SK-N-SH (cell line): ENCODE measurements around the gene MRPL27. TPM values are rescaled to one million over a fixed set of nuclear protein-coding genes. Genes with fewer than 3 reads are reported as not detected.
A peak's percentile ranks its signal among the peaks of the same experiment; 100 is the strongest.

Experiments used
- CTCF ChIA-PET: fragments of 300-600, 350-600 bp; formaldehyde crosslinking; extraction: SDS; loops from one replicate; lab custom pipeline; 2021; lab: Yijun Ruan, JAX
- POLR2A ChIA-PET: fragments of 350-600 bp; sonication (Branson Sonifier 250); formaldehyde crosslinking; extraction: SDS; loops from one replicate; lab custom pipeline; 2020; ENCODE audit warnings: antibody characterized with exemption, inconsistent platforms; lab: Yijun Ruan, JAX
- DNase-seq: peaks from one replicate; pipeline ENCODE4 v3.0.0; 2012
- H2AFZ ChIP-seq: fragments of 200-600 bp; sonication (generic); 2 replicates; pipeline ENCODE4 v1.8.1; 2016; ENCODE audit warnings: antibody characterized with exemption, mild to moderate bottlenecking, low read depth
- H3F3A ChIP-seq: fragments of 200-600 bp; sonication (generic); replicated peaks from 2 replicates; pipeline ENCODE3; 2016; ENCODE audit warnings: antibody characterized with exemption, mild to moderate bottlenecking; ENCODE audit not compliant: insufficient read depth
- H3K27ac ChIP-seq, 2 experiments: fragments of 200-500 bp in 1 of 2; fragments of 200-600 bp in 1 of 2; sonication (Bioruptor generic) in 1 of 2; sonication (generic), shearing (Covaris generic) in 1 of 2; 2 replicates each; pipeline versions ENCODE4 v1.5.1 to v1.6.1; 2014 to 2016; ENCODE audit warnings: low read depth in 2 of 2, inconsistent platforms in 1 of 2, low read length in 1 of 2, mild to moderate bottlenecking in 1 of 2, mixed read lengths in 1 of 2
- H3K27me3 ChIP-seq: fragments of 200-600 bp; sonication (generic), shearing (Covaris generic); 2 replicates; pipeline ENCODE4 v1.6.1; 2016; ENCODE audit warnings: mixed run types; ENCODE audit not compliant: insufficient read depth
- H3K36me3 ChIP-seq, 2 experiments: fragments of 200-500 bp in 1 of 2; fragments of 200-600 bp in 1 of 2; sonication (Bioruptor generic) in 1 of 2; sonication (generic) in 1 of 2; replicated peaks in 1 of 2; 2 replicates each; pipeline versions ENCODE3 to v1.5.1; 2014 to 2016; ENCODE audit warnings: low read length in 1 of 2, mild to moderate bottlenecking in 1 of 2; ENCODE audit not compliant: insufficient read depth in 2 of 2, control insufficient read depth in 1 of 2
- H3K4me1 ChIP-seq, 2 experiments: fragments of 200-500 bp in 1 of 2; fragments of 200-600 bp in 1 of 2; sonication (Bioruptor generic) in 1 of 2; sonication (generic), shearing (Covaris generic) in 1 of 2; 2 replicates each; pipeline versions ENCODE4 v1.5.1 to v1.6.1; 2014 to 2016; ENCODE audit warnings: low read depth in 1 of 2, low read length in 1 of 2, mixed run types in 1 of 2; ENCODE audit not compliant: insufficient read depth in 2 of 2, control insufficient read depth in 1 of 2
- H3K4me2 ChIP-seq: fragments of 200-600 bp; sonication (generic), shearing (Covaris generic); 2 replicates; pipeline ENCODE4 v1.6.1; 2017; ENCODE audit warnings: mixed run types
- H3K4me3 ChIP-seq, 2 experiments: fragments of 200-500 bp in 1 of 2; fragments of 200-600 bp in 1 of 2; sonication (Bioruptor generic) in 1 of 2; sonication (generic), shearing (Covaris generic) in 1 of 2; 2 replicates each; pipeline versions ENCODE4 v1.5.1 to v1.8.1; 2014 to 2016; ENCODE audit warnings: low read depth in 2 of 2, inconsistent platforms in 1 of 2, low read length in 1 of 2, mild to moderate bottlenecking in 1 of 2, mixed read lengths in 1 of 2, moderate library complexity in 1 of 2
- H3K79me2 ChIP-seq: fragments of 200-600 bp; sonication (generic); 2 replicates; pipeline ENCODE4 v1.8.1; 2017; ENCODE audit warnings: mild to moderate bottlenecking; ENCODE audit not compliant: insufficient read depth
- H3K9ac ChIP-seq: fragments of 200-600 bp; sonication (generic); 2 replicates; pipeline ENCODE4 v1.6.1; 2017; ENCODE audit warnings: mixed run types
- H3K9me2 ChIP-seq: fragments of 200-600 bp; sonication (generic); 2 replicates; pipeline ENCODE4 v1.6.1; 2017; ENCODE audit warnings: mixed run types
- H3K9me3 ChIP-seq: fragments of 200-600 bp; sonication (generic); 2 replicates; pipeline ENCODE4 v1.6.1; 2017; ENCODE audit warnings: mixed run types, mild to moderate bottlenecking, moderate library complexity
- H4K20me1 ChIP-seq: fragments of 200-600 bp; sonication (generic); 2 replicates; pipeline ENCODE4 v1.6.1; 2017; ENCODE audit warnings: mild to moderate bottlenecking, mixed run types; ENCODE audit not compliant: insufficient read depth
- CHD2 ChIP-seq: fragments of 150-350 bp; IDR thresholded peaks from 2 replicates; pipeline ENCODE4 v1.6.1; 2018; ENCODE audit warnings: low read length; ENCODE audit not compliant: partially characterized antibody
- EZH2phosphoT487 ChIP-seq: fragments of 200-600 bp; sonication (generic); IDR thresholded peaks from 2 replicates; pipeline ENCODE4 v1.6.1; 2017; ENCODE audit warnings: low read depth, mixed run types, mild to moderate bottlenecking, antibody characterized with exemption, moderate library complexity, borderline replicate concordance
- FOSL2 ChIP-seq: IDR thresholded peaks from 2 replicates; pipeline ENCODE4 v1.4.0; 2012; ENCODE audit warnings: low read depth, mild to moderate bottlenecking, moderate library complexity, borderline replicate concordance
- FOXJ3 ChIP-seq: sonication (generic); formaldehyde crosslinking; IDR thresholded peaks from 2 replicates; pipeline ENCODE4 v1.5.1; 2020; ENCODE audit warnings: mild to moderate bottlenecking, missing genetic modification reagents
- GABPA ChIP-seq: IDR thresholded peaks from 2 replicates; pipeline ENCODE4 v1.4.0; 2012; ENCODE audit warnings: low read depth, mild to moderate bottlenecking
- GATA2 ChIP-seq: sonication (generic); formaldehyde crosslinking; IDR thresholded peaks from 2 replicates; pipeline ENCODE4 v1.5.0; 2020; ENCODE audit warnings: mild to moderate bottlenecking, missing genetic modification reagents
- JUND ChIP-seq: IDR thresholded peaks from 2 replicates; pipeline ENCODE4 v1.4.0; 2012
- MEF2A ChIP-seq: IDR thresholded peaks from 2 replicates; pipeline ENCODE4 v1.4.0; 2012; ENCODE audit warnings: low read depth, borderline replicate concordance
- NFIC ChIP-seq: IDR thresholded peaks from 2 replicates; pipeline ENCODE4 v1.4.0; 2012; ENCODE audit warnings: borderline replicate concordance
- NRF1 ChIP-seq: IDR thresholded peaks from 2 replicates; pipeline ENCODE4 v1.6.1; 2012; ENCODE audit warnings: low read depth, mild to moderate bottlenecking, low read length
- RAD21 ChIP-seq: IDR thresholded peaks from 2 replicates; pipeline ENCODE4 v1.6.1; 2012; ENCODE audit warnings: mild to moderate bottlenecking, low read length
- RFX5 ChIP-seq: IDR thresholded peaks from 2 replicates; pipeline ENCODE4 v1.6.1; 2012; ENCODE audit warnings: mild to moderate bottlenecking, improper control_type of control experiment, low read length
- RXRA ChIP-seq: IDR thresholded peaks from 2 replicates; pipeline ENCODE4 v1.4.0; 2012; ENCODE audit warnings: low read depth, mild to moderate bottlenecking, borderline replicate concordance
- SIN3A ChIP-seq: IDR thresholded peaks from 2 replicates; pipeline ENCODE4 v1.6.1; 2012; ENCODE audit warnings: low read depth, mild to moderate bottlenecking, low read length, moderate library complexity, borderline replicate concordance
- WGBS: methylation state at CpG from one replicate; pipeline ENCODE4 v1.1.6; 2017; ENCODE audit warnings: low lambda C conversion rate; 5-methylcytosine and 5-hydroxymethylcytosine counted together
- polyA plus RNA-seq, 3 experiments: library from polyadenylated mRNA; depleted of rRNA; stranded (reverse); fragments of >200 nt; gene quantifications; 2 replicates each; pipeline ENCODE4 v1.2.3, GENCODE V29; 2012
- TF ChIP-seq, protein P1 (sequence below): fragments of 200-600 bp; sonication (generic); IDR thresholded peaks from 2 replicates; pipeline ENCODE4 v1.6.1; 2017; ENCODE audit warnings: antibody characterized with exemption, mild to moderate bottlenecking, moderate library complexity
- TF ChIP-seq, protein P2 (sequence below): fragments of 150-350 bp; IDR thresholded peaks from 2 replicates; pipeline ENCODE4 v1.6.1; 2017; ENCODE audit warnings: antibody characterized with exemption, low read length, low read depth, borderline replicate concordance
- TF ChIP-seq, protein P3 (sequence below): IDR thresholded peaks from 2 replicates; pipeline ENCODE4; 2012
- TF ChIP-seq, protein P4 (sequence below): IDR thresholded peaks from 2 replicates; pipeline ENCODE4 v1.4.0; 2012; ENCODE audit warnings: low read depth, borderline replicate concordance
- TF ChIP-seq, protein P5 (sequence below): IDR thresholded peaks from 2 replicates; pipeline ENCODE4 v1.4.0; 2012; ENCODE audit warnings: low read depth
- TF ChIP-seq, protein P6 (sequence below): IDR thresholded peaks from 2 replicates; pipeline ENCODE4 v1.4.0; 2012; ENCODE audit warnings: low read depth, borderline replicate concordance

Gene MRPL27
- polyA plus RNA-seq, 1 of the 3 experiments (the other 2 are of a cell fraction) = 266 TPM

DNA sequence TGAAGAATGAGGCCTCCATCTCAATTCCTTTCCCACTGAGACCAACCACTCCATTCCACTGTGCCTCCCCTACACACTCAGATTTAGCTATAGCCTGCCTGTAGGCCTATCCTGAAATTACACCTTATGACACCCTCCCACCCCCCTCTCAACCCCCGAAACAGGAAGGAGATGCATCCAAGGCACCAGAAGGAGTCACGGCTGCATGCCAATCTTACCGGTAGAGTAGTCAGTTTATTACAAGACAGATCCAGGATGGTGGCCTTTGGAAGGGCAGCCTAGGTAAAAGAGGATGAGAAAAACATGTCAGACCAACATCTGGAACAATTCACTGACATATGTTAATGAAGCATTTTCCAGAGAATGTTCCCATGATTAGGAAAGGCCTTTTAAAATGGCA lies 21.7 kb upstream of the MRPL27 start:
- no peak for TF ChIP-seq NRF1
- no peak for TF ChIP-seq NFIC
- TF ChIP-seq GATA2 (CRISPR knock-in tag) = no peak
- TF ChIP-seq RXRA = no peak
- no peak for TF ChIP-seq FOXJ3 (CRISPR knock-in tag)
- TF ChIP-seq GABPA = no peak
- TF ChIP-seq, protein P1, sequence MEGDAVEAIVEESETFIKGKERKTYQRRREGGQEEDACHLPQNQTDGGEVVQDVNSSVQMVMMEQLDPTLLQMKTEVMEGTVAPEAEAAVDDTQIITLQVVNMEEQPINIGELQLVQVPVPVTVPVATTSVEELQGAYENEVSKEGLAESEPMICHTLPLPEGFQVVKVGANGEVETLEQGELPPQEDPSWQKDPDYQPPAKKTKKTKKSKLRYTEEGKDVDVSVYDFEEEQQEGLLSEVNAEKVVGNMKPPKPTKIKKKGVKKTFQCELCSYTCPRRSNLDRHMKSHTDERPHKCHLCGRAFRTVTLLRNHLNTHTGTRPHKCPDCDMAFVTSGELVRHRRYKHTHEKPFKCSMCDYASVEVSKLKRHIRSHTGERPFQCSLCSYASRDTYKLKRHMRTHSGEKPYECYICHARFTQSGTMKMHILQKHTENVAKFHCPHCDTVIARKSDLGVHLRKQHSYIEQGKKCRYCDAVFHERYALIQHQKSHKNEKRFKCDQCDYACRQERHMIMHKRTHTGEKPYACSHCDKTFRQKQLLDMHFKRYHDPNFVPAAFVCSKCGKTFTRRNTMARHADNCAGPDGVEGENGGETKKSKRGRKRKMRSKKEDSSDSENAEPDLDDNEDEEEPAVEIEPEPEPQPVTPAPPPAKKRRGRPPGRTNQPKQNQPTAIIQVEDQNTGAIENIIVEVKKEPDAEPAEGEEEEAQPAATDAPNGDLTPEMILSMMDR = no peak
- no peak for TF ChIP-seq FOSL2
- TF ChIP-seq, protein P2, sequence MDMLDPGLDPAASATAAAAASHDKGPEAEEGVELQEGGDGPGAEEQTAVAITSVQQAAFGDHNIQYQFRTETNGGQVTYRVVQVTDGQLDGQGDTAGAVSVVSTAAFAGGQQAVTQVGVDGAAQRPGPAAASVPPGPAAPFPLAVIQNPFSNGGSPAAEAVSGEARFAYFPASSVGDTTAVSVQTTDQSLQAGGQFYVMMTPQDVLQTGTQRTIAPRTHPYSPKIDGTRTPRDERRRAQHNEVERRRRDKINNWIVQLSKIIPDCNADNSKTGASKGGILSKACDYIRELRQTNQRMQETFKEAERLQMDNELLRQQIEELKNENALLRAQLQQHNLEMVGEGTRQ = no peak
- TF ChIP-seq MEF2A = no peak
- H4K20me1 ChIP-seq = peaks cover 47% of the 10 kb centered on the region
- no peaks in the 10 kb centered on the region for H3K9me2 ChIP-seq
- POLR2A ChIA-PET = interaction anchor here (1.1 kb wide), 1 partner anchor 11 kb away, joined by 4 read pairs; no protein-coding TSS in a partner anchor
- H3K4me3 ChIP-seq = peak overlapping the region in 1 of 2 experiments; percentile 91; a peak in 2 of 4 replicates
- peak overlapping the region; percentile 97 for H3K4me2 ChIP-seq
- H3K27ac ChIP-seq = no peak overlapping the region
- no peak for DNase-seq
- H3K4me1 ChIP-seq = peaks cover 10 to 23% of the 10 kb centered on the region in 2 experiments
- no peaks in the 10 kb centered on the region for H3K9me3 ChIP-seq
- peaks cover 2% of the 10 kb centered on the region for H3F3A ChIP-seq
- H3K79me2 ChIP-seq = peaks cover 73% of the 10 kb centered on the region
- CTCF ChIA-PET = interaction anchor here (1.0 to 4.6 kb wide), 2 partner anchors 14 to 84 kb away, joined by 3 to 37 read pairs; partner anchors contain the start of gene RSAD1
- no peak overlapping the region for H2AFZ ChIP-seq
- peaks cover 49 to 61% of the 10 kb centered on the region in 2 experiments for H3K36me3 ChIP-seq
- H3K9ac ChIP-seq = peak overlapping the region; percentile 99; the same call in 1 of the 2 replicates
- H3K27me3 ChIP-seq = no peaks in the 10 kb centered on the region
- 33% methylated on average over 3 of the region's 3 CpGs for WGBS

DNA sequence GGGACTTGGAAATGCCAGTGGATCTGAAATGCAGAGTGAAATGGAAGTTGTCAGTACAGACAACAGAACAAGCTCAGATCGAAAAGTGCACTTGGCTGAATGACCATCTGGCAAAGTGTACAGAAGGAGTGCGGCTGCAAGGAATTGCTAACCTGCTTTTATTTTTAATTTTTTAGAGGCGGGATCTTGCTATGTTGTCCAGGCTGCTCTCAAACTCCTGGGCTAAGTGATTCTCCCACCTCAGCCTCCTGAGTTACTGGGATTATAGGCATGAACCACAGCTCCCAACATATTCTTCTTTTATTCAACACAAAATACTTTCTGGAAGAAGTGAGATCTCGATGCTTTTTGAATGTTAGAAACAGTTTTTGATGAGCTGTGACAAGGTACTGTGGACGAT lies 20.7 kb upstream of the MRPL27 start:
- Histone ChIP-seq H3K4me3 (no peak overlapping the region), H3K9me3 (no peaks in the 10 kb centered on the region), H2AFZ (no peak overlapping the region), H3K4me2 (no peak overlapping the region), H3F3A (peaks cover 12% of the 10 kb centered on the region), H3K36me3 (peaks cover 59 to 72% of the 10 kb centered on the region in 2 experiments), H3K9me2 (no peaks in the 10 kb centered on the region), H3K79me2 (peaks cover 78% of the 10 kb centered on the region), H3K27ac (no peak overlapping the region), H4K20me1 (peaks cover 51% of the 10 kb centered on the region), H3K4me1 (peaks cover 10 to 23% of the 10 kb centered on the region in 2 experiments), H3K27me3 (no peaks in the 10 kb centered on the region), H3K9ac (no peak overlapping the region)
- WGBS = 98% methylated on average over 5 of the region's 5 CpGs
- DNase-seq = no peak
- ChIA-PET POLR2A (interaction anchor here (1.1 kb wide), 1 partner anchor 10 kb away, joined by 4 read pairs; no protein-coding TSS in a partner anchor), CTCF (interaction anchor here (0.8 to 2.7 kb wide), 3 partner anchors 21 to 32 kb away, joined by 4 to 12 read pairs (median 4); partner anchors contain the start of genes EME1 and MRPL27)
- TF ChIP-seq RFX5 (no peak), SIN3A (no peak), EZH2phosphoT487 (no peak), CHD2 (no peak), JUND (no peak), FOSL2 (no peak), RAD21 (no peak)
- TF ChIP-seq, protein P3, sequence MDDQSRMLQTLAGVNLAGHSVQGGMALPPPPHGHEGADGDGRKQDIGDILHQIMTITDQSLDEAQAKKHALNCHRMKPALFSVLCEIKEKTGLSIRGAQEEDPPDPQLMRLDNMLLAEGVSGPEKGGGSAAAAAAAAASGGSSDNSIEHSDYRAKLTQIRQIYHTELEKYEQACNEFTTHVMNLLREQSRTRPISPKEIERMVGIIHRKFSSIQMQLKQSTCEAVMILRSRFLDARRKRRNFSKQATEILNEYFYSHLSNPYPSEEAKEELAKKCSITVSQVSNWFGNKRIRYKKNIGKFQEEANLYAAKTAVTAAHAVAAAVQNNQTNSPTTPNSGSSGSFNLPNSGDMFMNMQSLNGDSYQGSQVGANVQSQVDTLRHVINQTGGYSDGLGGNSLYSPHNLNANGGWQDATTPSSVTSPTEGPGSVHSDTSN = no peak
- TF ChIP-seq, protein P4, sequence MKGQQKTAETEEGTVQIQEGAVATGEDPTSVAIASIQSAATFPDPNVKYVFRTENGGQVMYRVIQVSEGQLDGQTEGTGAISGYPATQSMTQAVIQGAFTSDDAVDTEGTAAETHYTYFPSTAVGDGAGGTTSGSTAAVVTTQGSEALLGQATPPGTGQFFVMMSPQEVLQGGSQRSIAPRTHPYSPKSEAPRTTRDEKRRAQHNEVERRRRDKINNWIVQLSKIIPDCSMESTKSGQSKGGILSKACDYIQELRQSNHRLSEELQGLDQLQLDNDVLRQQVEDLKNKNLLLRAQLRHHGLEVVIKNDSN = no peak
- TF ChIP-seq, protein P5, sequence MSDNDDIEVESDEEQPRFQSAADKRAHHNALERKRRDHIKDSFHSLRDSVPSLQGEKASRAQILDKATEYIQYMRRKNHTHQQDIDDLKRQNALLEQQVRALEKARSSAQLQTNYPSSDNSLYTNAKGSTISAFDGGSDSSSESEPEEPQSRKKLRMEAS = no peak
- TF ChIP-seq, protein P6, sequence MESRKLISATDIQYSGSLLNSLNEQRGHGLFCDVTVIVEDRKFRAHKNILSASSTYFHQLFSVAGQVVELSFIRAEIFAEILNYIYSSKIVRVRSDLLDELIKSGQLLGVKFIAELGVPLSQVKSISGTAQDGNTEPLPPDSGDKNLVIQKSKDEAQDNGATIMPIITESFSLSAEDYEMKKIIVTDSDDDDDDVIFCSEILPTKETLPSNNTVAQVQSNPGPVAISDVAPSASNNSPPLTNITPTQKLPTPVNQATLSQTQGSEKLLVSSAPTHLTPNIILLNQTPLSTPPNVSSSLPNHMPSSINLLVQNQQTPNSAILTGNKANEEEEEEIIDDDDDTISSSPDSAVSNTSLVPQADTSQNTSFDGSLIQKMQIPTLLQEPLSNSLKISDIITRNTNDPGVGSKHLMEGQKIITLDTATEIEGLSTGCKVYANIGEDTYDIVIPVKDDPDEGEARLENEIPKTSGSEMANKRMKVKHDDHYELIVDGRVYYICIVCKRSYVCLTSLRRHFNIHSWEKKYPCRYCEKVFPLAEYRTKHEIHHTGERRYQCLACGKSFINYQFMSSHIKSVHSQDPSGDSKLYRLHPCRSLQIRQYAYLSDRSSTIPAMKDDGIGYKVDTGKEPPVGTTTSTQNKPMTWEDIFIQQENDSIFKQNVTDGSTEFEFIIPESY = no peak
- TF ChIP-seq, protein P2 = no peak
